GM19467 (cell line): Measurements from ENCODE around the gene GLO1.
"Not testable (repeated sequence)": the region's sequence is repeated elsewhere in the genome, so short reads cannot be mapped to it uniquely, and the experiment has no call there.

Experiments
- ATAC-seq: cut with Tn5 transposase; IDR thresholded peaks from one replicate; pipeline ENCODE4 v1.9.1; 2021; ENCODE audit warnings: mild to moderate bottlenecking, moderate library complexity; ENCODE audit not compliant: unreplicated experiment

The GLO1 gene

DNA sequence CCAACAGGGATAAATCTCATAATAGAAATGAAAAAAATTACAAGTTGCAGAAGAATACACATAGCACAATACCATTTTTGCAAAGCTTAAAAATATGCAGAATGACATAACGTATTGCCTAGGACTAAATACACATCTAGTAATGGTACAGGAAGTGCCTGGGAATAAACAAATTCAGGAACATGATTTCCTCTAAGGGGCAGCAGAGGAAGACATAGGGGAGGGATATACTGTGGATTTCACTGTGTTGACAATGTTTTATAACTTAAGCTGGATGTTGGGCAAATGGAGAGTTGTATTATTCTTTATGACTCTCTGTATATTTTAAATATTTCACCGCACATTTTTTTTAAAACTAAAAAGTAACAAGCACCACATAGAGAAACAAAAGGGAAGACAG lies 5.6 kb upstream of the GLO1 start:
- ATAC-seq: no peak

GRCh38 chr6:38705924-38706323 lies 3.0 kb upstream of the GLO1 start:
- no peak for ATAC-seq

GRCh38 chr6:38703949-38704590 lies 1.1 kb upstream of the GLO1 start:
- ATAC-seq: no peak

- no peak for ATAC-seq
Measured at GRCh38 chr6:38701551-38701950, 1.4 kb downstream of the GLO1 start.

DNA sequence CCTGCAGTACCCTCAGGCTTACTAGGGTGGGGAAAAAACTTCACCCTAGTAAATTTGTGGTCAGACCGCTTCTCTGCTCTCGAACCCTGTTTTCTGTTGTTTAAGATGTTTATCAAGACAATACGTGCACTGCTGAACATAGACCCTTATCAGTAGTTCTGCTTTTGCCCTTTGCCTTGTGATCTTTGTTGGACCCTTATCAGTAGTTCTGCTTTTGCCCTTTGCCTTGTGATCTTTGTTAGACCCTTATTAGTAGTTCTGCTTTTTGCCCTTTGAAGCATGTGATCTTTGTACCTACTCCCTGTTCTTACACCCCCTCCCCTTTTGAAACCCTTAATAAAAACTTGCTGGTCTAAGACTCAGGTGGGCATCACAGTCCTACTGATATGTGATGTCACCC lies 3.2 kb downstream of the GLO1 start:
- not testable (repeated sequence) for ATAC-seq

GRCh38 chr6:38697846-38698245 lies 5.1 kb downstream of the GLO1 start:
- ATAC-seq: no peak

DNA sequence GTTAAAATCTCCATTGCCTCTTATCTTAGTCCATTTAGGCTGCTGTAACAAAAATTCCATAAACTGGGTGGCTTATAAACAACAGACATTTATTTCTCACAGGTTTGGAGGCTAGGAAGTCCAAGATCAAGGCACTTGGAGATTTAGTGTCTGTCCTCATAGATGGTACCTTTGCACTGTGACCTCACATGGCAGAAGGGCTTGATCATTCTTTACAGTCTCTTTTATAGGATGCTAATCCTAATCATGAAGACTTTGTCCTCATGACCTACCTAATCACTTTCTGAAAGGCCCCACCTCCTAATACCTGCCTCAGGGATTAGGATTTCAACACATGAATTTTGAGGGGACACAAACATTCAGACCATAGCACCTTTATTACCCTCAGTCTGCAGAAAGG lies 6.6 kb downstream of the GLO1 start:
- no peak for ATAC-seq

- no peak for ATAC-seq
Measured at GRCh38 chr6:38695933-38696332, 7.0 kb downstream of the GLO1 start.

DNA sequence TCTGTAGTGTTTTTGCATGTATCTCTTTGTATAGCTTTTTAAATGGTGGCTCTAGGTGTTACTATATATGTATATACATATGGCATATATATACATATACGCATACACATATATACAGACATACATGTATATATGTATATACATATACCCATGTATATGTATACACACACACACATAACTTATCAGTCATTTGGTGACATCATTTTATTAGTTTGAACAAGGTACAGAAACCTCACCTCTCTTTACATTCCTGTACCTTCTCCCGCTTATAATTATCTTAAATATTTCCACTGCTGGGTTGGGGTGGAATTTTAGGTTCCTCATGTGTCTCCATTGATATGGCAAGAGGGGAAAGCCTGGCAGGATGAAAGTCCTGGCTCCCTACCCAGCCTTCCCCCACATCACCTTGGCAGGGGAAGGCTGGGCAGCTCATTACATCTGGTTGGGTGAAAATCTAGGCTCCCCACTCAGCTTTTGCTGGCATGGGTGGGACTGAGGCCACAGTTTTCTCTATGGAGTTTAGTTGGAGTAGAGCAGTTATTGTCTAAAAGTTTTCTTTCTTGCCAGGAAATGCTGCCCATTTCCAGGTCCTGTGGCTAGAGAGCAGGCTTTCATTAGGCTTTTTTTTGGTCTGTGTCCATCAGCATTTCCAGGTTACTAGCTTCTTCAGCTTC lies 7.6 kb downstream of the GLO1 start:
- no peak for ATAC-seq

- ATAC-seq: peak; percentile 67
Measured at GRCh38 chr6:38688579-38689087, 14.3 kb downstream of the GLO1 start.

DNA sequence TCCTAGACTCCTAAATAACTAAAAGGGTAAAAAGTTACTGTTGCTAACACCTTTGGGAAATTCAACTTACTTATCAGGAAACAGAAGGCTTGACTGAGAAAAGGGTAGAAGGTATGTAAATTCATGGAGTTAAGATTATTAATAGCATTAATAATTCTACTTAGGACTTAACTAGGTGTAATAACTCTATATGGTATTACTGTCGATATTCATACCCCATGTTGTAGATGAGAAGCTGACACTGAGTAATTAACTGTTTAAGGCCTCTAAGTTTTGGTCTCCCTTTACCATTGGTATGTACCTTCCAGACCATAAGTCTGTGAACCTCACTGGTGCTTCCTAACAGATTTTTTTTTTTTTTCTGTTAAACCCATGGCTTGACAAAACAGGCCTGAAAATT lies 15.4 kb downstream of the GLO1 start:
- ATAC-seq: no peak

DNA sequence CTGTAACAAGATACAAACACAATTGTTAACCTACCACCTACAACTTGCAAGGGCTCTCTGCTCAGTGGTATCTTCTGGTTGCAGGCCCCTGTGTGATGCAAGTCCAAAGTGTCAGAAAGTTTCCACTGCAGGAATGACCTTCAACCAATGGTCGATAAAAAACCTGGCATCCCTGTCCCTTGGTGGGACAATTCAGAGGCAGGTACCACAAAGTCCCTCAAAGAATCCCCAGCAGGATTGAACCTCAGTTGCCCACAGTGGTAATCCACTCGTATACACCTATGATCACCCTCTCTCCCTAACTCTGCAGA lies 15.9 kb downstream of the GLO1 start:
- no peak for ATAC-seq

GRCh38 chr6:38686270-38687042 lies 16.5 kb downstream of the GLO1 start:
- no peak for ATAC-seq

DNA sequence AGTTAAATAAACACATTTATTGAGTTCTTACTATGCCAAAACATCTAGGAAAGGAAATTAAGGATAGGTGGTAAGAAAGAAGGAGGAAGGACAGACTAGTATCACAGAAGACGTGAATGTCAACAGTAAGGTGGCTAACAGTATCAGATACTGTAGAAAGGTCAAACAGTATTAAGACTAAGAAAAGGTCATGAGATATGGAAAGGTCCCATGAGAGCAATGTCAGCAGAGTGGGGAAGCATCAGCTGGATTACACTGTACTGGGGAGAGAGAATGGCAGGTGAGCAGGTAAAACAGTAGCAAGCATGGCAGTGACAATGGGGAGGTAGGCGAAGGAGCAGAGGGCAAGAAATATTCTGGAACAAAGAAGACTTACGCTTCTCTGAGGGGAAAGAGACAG lies 18.0 kb downstream of the GLO1 start:
- no peak for ATAC-seq

GRCh38 chr6:38684237-38684636 lies 18.7 kb downstream of the GLO1 start:
- ATAC-seq: no peak

GRCh38 chr6:38681850-38682249 lies 21.1 kb downstream of the GLO1 start:
- no peak for ATAC-seq

DNA sequence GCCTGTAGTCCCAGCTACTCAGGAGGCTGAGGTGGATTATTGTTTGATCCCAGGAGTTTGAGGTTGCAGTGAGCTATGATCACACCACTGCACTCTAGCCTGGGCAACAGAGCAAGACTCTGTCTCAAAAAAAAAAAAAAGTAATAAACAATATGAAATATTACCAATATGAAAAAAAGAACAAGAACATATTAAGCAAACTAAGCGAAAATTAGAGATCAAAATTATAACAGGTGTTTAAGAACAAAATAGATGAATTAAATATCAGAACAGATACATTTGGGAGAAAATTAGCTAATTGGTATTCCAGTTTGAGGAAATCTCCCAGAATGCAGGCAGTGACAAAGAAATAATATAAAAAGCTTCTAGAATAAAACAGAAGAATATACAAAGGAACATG lies 23.3 kb downstream of the GLO1 start:
- no peak for ATAC-seq

DNA sequence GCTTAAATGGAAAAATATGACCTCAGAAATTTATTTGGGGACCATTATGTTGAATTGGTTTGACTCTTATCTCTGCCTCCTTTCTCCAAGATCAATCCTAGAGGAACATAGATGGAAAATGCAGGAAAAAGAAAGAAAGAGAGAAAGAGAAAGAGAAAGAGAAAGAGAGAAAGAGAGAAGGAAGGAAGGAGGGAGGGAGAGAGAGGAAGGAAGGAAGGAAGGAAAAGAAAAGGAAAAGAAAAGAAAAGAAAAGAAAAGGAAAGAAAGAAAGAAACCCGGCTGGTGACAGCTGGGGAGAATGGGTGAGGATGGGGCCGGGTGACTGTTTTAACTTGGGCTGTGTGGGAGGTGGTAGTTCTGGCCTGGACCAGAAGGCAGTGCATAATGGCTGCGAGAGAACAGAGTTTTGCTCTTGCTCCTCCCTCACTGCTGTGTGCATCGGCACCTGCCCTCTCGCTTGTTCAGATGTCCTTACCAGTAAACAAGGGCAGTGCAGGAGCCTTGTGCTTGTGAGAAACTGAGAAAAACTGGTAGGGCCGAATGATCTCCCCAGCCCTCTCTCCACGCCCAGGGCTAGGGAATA lies 24.7 kb downstream of the GLO1 start:
- no peak for ATAC-seq

DNA sequence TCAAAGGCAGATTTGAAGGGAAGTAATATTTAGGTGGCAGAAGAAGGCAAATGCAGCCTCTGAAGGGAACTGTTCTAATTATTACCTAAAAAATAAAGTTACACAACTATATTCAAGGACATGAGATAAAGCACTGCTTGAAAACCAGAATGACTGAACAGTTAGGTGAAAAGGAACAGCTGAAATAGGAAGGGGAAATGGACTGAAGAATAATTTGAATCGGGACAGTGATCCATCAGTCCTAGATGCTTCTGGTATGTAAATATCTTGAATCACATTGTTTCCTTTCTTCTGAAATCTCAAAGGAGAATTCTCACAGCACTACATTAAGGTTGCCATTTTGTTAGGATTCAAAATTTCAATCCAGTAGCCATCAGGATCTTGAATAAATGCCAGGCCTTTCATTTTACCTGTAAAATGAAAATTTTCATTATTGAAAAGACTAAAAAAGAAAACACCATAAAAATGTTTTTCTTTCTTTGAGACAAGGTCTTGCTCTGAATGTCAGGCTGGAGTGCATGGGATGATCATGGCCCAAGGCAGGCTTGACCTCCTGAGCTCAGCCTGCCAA lies 25.9 kb downstream of the GLO1 start:
- no peak for ATAC-seq

DNA sequence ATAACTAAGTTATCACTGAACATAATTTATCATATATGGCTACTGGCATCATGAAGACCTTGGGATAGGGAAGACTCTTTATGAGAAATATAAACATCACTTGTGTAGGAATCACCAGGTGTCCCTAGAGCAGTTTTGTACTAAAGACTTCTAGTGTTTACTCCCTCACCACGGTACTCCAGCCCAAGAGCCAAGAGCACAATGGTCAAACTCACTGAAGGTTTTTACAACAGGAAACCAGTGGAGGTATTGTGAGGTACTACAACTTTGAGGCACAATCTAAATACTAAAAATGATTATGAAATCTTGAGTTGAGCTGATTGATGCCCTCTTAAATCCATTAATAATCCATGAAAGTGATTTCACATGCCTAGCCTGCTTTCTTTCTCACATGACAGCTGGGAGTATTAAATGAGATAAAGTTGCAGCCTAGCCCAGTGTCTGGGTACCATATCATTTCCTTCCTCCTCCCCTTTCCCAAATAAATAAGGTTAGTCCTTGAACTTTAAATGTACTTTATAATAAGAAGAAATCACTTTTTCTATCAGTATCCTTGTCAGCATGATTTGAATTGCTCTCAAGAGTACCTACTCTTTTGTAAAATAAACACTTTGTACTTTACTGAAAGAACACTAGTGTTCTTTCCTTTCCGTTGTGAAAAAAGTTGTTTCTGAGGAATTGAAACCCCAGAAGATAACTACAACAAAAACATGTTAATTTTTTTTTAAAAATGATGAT lies 26.5 kb downstream of the GLO1 start:
- no peak for ATAC-seq
